BLaER1 (cell line): Measurements from ENCODE around the gene CD70.

Experiments
- H3K27ac ChIP-seq: shearing (Covaris generic); formaldehyde crosslinking; 2 replicates; pipeline ENCODE4 v1.8.1; 2022
- H3K27me3 ChIP-seq: shearing (Covaris generic); formaldehyde crosslinking; 2 replicates; pipeline ENCODE4 v1.8.1; 2022
- H3K36me3 ChIP-seq: shearing (Covaris generic); formaldehyde crosslinking; 2 replicates; pipeline ENCODE4 v1.8.1; 2022
- H3K4me1 ChIP-seq: shearing (Covaris generic); formaldehyde crosslinking; 2 replicates; pipeline ENCODE4 v1.8.1; 2022
- H3K4me2 ChIP-seq: shearing (Covaris generic); formaldehyde crosslinking; 2 replicates; pipeline ENCODE4 v1.8.1; 2022
- H3K4me3 ChIP-seq: shearing (Covaris generic); formaldehyde crosslinking; 2 replicates; pipeline ENCODE4 v1.8.1; 2022
- H3K9ac ChIP-seq: shearing (Covaris generic); formaldehyde crosslinking; 2 replicates; pipeline ENCODE4 v1.8.1; 2022
- H3K9me3 ChIP-seq: shearing (Covaris generic); formaldehyde crosslinking; 2 replicates; pipeline ENCODE4 v1.8.1; 2022
- H4K20me1 ChIP-seq: shearing (Covaris generic); formaldehyde crosslinking; 2 replicates; pipeline ENCODE4 v1.8.1; 2022
- Cebpa-rat ChIP-seq: shearing (Covaris generic); IDR thresholded peaks from 2 replicates; pipeline ENCODE4 v1.8.1; 2022

CD70 gene

GRCh38 chr19:6580313-6580712 is 10.6 kb downstream of the CD70 start:
- TF ChIP-seq Cebpa-rat: no peak
- Histone ChIP-seq H3K9ac (no peak overlapping the region), H3K36me3 (peaks cover 27% of the 10 kb centered on the region), H4K20me1 (no peaks in the 10 kb centered on the region), H3K27ac (no peak overlapping the region), H3K4me3 (no peak overlapping the region), H3K9me3 (no peaks in the 10 kb centered on the region; the same call in 1 of the 2 replicates), H3K27me3 (no peaks in the 10 kb centered on the region), H3K4me2 (0 out of 2 replicates have a peak overlapping the region, but pooled peaks have one; percentile 9), H3K4me1 (peaks cover 60% of the 10 kb centered on the region)

- Histone ChIP-seq H3K27ac (peak overlapping the region; percentile 91; the same call in 1 of the 2 replicates), H3K4me2 (peak overlapping the region; percentile 22; the same call in 1 of the 2 replicates), H3K4me1 (peaks cover 57% of the 10 kb centered on the region), H3K27me3 (no peaks in the 10 kb centered on the region), H3K36me3 (peaks cover 20% of the 10 kb centered on the region), H3K9ac (no peak overlapping the region), H3K9me3 (no peaks in the 10 kb centered on the region; the same call in 1 of the 2 replicates), H4K20me1 (no peaks in the 10 kb centered on the region), H3K4me3 (no peak overlapping the region)
- TF ChIP-seq Cebpa-rat: no peak
Observed at GRCh38 chr19:6579450-6580178, 11.3 kb downstream of the CD70 start.

GRCh38 chr19:6577476-6578125 is 13.3 kb downstream of the CD70 start:
- H3K27me3 ChIP-seq: no peaks in the 10 kb centered on the region
- 0 out of 2 replicates have a peak overlapping the region, but pooled peaks have one; percentile 26 for H3K4me3 ChIP-seq
- H3K36me3 ChIP-seq: peaks cover under 1% of the 10 kb centered on the region; the same call in 1 of the 2 replicates
- peaks cover 3% of the 10 kb centered on the region; the same call in 1 of the 2 replicates for H3K9me3 ChIP-seq
- peak overlapping the region; percentile 78 for H3K4me2 ChIP-seq
- TF ChIP-seq Cebpa-rat: no peak
- peak overlapping the region; percentile 91 for H3K27ac ChIP-seq
- H3K4me1 ChIP-seq: peaks cover 57% of the 10 kb centered on the region
- H3K9ac ChIP-seq: peak overlapping the region; percentile 75
- H4K20me1 ChIP-seq: no peaks in the 10 kb centered on the region

DNA sequence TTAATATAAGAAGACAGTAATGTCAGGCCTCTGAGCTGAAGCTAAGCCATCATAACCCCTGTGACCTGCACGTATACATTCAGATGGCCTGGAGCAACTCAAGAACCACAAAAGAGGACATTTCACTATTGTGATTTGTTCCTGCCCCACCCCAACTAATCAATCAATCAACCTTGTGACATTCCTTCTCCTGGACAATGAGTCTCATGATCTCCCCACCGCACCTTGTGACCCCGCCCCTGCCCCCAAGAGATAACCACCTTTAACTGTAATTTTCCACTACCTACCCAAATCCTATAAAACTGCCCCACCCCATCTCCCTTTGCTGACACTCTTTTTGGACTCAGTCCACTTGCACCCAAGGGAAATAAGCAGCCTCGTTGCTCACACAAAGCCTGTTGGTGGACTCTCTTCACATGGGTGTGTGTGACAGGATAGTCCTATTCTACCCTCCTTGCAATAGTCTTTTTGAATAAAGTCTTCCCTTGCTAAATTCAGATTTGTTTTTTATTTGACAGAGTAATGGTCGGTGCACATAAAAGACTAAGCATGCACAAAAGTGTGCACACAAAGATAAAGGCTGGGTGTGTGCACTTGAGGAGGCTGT is 14.0 kb downstream of the CD70 start:
- Histone ChIP-seq H3K27me3 (no peaks in the 10 kb centered on the region), H3K9me3 (peaks cover 3% of the 10 kb centered on the region; the same call in 1 of the 2 replicates), H3K4me2 (peak overlapping the region; percentile 78), H3K27ac (peak overlapping the region; percentile 91), H3K36me3 (no peaks in the 10 kb centered on the region), H3K9ac (peak overlapping the region; percentile 75), H4K20me1 (no peaks in the 10 kb centered on the region), H3K4me3 (0 out of 2 replicates have a peak overlapping the region, but pooled peaks have one; percentile 26), H3K4me1 (peaks cover 57% of the 10 kb centered on the region)
- TF ChIP-seq Cebpa-rat: no peak

DNA sequence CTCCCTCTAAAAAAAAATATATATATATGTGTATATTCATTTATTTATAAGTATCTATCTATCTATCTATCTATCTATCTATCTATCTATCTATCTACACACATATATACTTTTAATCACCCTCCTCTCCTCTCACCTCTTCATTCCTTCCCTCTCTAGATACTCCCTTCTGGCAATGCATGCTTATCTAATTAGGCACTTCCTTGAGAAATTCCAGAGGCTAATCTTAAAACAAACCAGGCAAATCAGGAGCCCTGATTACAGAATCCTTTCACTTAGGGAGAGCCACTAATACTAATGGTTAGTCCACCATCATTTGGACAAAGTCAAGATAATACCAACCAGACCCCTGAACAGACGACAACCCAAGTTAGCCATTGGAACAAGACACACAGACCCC is 17.6 kb downstream of the CD70 start:
- no peaks in the 10 kb centered on the region for H3K27me3 ChIP-seq
- H3K36me3 ChIP-seq: no peaks in the 10 kb centered on the region
- TF ChIP-seq Cebpa-rat: no peak
- no peak overlapping the region for H3K9ac ChIP-seq
- H3K4me2 ChIP-seq: no peak overlapping the region
- H3K9me3 ChIP-seq: peaks cover 15% of the 10 kb centered on the region
- no peak overlapping the region for H3K27ac ChIP-seq
- peaks cover 30% of the 10 kb centered on the region for H3K4me1 ChIP-seq
- no peak overlapping the region for H3K4me3 ChIP-seq
- H4K20me1 ChIP-seq: no peaks in the 10 kb centered on the region

DNA sequence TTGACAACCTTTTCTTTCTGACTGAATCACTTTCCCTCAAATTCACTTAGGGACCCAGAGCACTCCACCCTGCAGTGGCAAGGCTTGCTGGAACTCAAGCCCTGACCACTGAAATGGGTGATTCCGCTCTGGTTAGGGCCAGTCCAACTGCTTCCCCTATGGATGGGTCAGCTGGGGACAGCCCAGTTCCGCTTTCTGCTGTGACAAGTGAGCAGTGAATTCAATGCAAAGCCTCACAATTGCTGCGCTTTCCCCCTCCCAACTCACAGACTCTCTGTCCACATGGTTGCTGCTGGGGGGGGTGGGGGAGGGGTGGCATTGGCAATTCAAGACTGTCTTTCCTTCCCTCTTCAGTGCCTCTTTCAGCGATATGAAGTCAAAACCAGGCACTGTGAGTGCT is 18.7 kb downstream of the CD70 start:
- Histone ChIP-seq H3K4me2 (no peak overlapping the region), H3K27me3 (no peaks in the 10 kb centered on the region), H3K36me3 (no peaks in the 10 kb centered on the region), H3K4me1 (peaks cover 20% of the 10 kb centered on the region), H4K20me1 (no peaks in the 10 kb centered on the region), H3K27ac (no peak overlapping the region), H3K4me3 (no peak overlapping the region), H3K9me3 (peaks cover 26% of the 10 kb centered on the region), H3K9ac (no peak overlapping the region)
- no peak for TF ChIP-seq Cebpa-rat

GRCh38 chr19:6571167-6571566 is 19.8 kb downstream of the CD70 start:
- TF ChIP-seq Cebpa-rat: no peak
- Histone ChIP-seq H3K27ac (no peak overlapping the region), H3K4me1 (peaks cover 9% of the 10 kb centered on the region), H3K4me2 (no peak overlapping the region), H3K4me3 (no peak overlapping the region), H3K9me3 (peaks cover 36% of the 10 kb centered on the region), H4K20me1 (no peaks in the 10 kb centered on the region), H3K27me3 (no peaks in the 10 kb centered on the region), H3K9ac (no peak overlapping the region), H3K36me3 (no peaks in the 10 kb centered on the region)

DNA sequence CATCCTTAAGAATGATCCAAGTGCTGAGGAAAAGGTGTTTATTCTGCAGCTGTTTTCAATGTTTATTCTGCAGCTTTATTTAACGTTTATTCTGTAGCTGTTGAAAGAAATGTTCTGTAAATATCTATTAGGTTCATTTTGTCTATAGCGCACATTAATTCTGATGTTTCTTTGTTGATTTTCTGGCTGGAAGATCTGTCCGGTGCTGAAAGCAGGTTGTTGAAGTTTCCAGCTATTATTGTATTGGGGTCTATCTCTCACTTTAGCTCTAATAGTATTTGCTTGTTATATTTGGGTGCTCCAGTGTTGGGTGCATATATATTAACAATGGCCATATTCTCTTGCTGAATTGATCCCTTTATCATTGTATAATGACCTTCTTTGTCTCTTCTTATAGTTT is 20.2 kb downstream of the CD70 start:
- Histone ChIP-seq H3K9ac (no peak overlapping the region), H3K36me3 (no peaks in the 10 kb centered on the region), H3K9me3 (peaks cover 39% of the 10 kb centered on the region), H3K4me1 (peaks cover 5% of the 10 kb centered on the region), H3K4me2 (no peak overlapping the region), H3K4me3 (no peak overlapping the region), H4K20me1 (no peaks in the 10 kb centered on the region), H3K27ac (no peak overlapping the region), H3K27me3 (no peaks in the 10 kb centered on the region)
- TF ChIP-seq Cebpa-rat: no peak

- no peak overlapping the region for H3K27ac ChIP-seq
- no peak overlapping the region for H3K4me2 ChIP-seq
Observed at GRCh38 chr19:6568816-6569215, 22.1 kb downstream of the CD70 start.

More at GRCh38 chr19:6568816-6569215, 22.1 kb downstream of the CD70 start:
- Histone ChIP-seq H3K36me3 (no peaks in the 10 kb centered on the region), H3K9ac (no peak overlapping the region), H3K27me3 (no peaks in the 10 kb centered on the region), H4K20me1 (no peaks in the 10 kb centered on the region), H3K4me1 (no peaks in the 10 kb centered on the region), H3K4me3 (no peak overlapping the region), H3K9me3 (peaks cover 50% of the 10 kb centered on the region)
- TF ChIP-seq Cebpa-rat: no peak
